T-cell (primary cell): Measurements from ENCODE around the gene TOP1. TPM values are rescaled to one million over a fixed set of nuclear protein-coding genes. Genes with fewer than 3 reads are reported as not detected.

Experiments
- ATAC-seq, 4 experiments: fragments of 200-7000 bp in 3 of 4; fragments of 150-1000 bp in 1 of 4; cut with Tn5 transposase; replicated peaks in 1 of 4; 1 replicate in 3 of 4; 2 replicates in 1 of 4; pipeline ENCODE4 v1.10.0; 2021; ENCODE audit warnings: moderate library complexity in 3 of 4, mild to moderate bottlenecking in 2 of 4, moderate number of reproducible peaks in 1 of 4
- CTCF ChIA-PET, 2 donors: fragments of 300-600 bp; sonication (Branson Sonifier 250); formaldehyde crosslinking; loops; one replicate each; lab custom pipeline; 2022; ENCODE audit warnings: antibody characterized with exemption in 2 of 2; lab: Charles Lee
- POLR2A ChIA-PET, 2 donors: fragments of 300-600 bp; sonication (Branson Sonifier 250); formaldehyde crosslinking; loops; one replicate each; lab custom pipeline; 2022; ENCODE audit warnings: antibody characterized with exemption in 2 of 2; lab: Charles Lee
- DNase-seq, 35 experiments: peaks; one replicate each; pipeline versions ENCODE4 v3.0.0 to v3.0.0-alpha.2; 2013 to 2023
- H3K27ac ChIP-seq: one replicate; pipeline ENCODE4 v1.5.1; 2013; ENCODE audit warnings: low read length
- H3K27me3 ChIP-seq, 2 experiments: replicated peaks in 1 of 2; 1 replicate in 1 of 2; 2 replicates in 1 of 2; pipeline versions ENCODE4 v1.6.1 to v1.7.0; 2013; ENCODE audit warnings: low read length in 1 of 2, mixed read lengths in 1 of 2; ENCODE audit not compliant: control insufficient read depth in 2 of 2, insufficient read depth in 2 of 2; ENCODE audit errors: extremely low read depth in 1 of 2
- H3K36me3 ChIP-seq, 2 donors: 1 replicate in 1 of 2; 2 replicates in 1 of 2; pipeline versions ENCODE4 v1.6.1 to v1.7.0; 2013; ENCODE audit warnings: low read length in 1 of 2; ENCODE audit not compliant: control insufficient read depth in 2 of 2, insufficient read depth in 1 of 2; ENCODE audit errors: extremely low read depth in 1 of 2
- H3K4me1 ChIP-seq, 2 experiments: 1 replicate in 1 of 2; 2 replicates in 1 of 2; pipeline versions ENCODE4 v1.6.1 to v1.7.0; 2013; ENCODE audit warnings: low read length in 2 of 2, mixed read lengths in 1 of 2; ENCODE audit not compliant: insufficient read depth in 2 of 2, control insufficient read depth in 1 of 2; ENCODE audit errors: extremely low read depth in 1 of 2
- H3K4me3 ChIP-seq, 2 donors: 1 replicate in 1 of 2; 2 replicates in 1 of 2; pipeline versions ENCODE4 v1.5.1 to v1.7.0; 2013; ENCODE audit warnings: mild to moderate bottlenecking in 2 of 2, low read length in 1 of 2, moderate library complexity in 1 of 2; ENCODE audit not compliant: control insufficient read depth in 1 of 2; ENCODE audit errors: extremely low read depth in 1 of 2
- H3K9me3 ChIP-seq: 2 replicates; pipeline ENCODE4 v1.7.0; 2013
- H3K27ac Mint-ChIP-seq, 2 donors: one replicate each; pipeline ENCODE4 v1.8.0; 2020 to 2021; ENCODE audit warnings: mild to moderate bottlenecking in 2 of 2, mixed read lengths in 2 of 2
- H3K27me3 Mint-ChIP-seq, 2 donors: one replicate each; pipeline ENCODE4 v1.8.0; 2021 to 2022; ENCODE audit warnings: mixed read lengths in 2 of 2
- H3K36me3 Mint-ChIP-seq: one replicate; pipeline ENCODE4 v1.8.0; 2021; ENCODE audit warnings: mixed read lengths
- H3K4me1 Mint-ChIP-seq, 3 donors: one replicate each; pipeline ENCODE4 v1.8.0; 2020 to 2022; ENCODE audit warnings: mixed read lengths in 3 of 3, mild to moderate bottlenecking in 1 of 3
- H3K4me3 Mint-ChIP-seq, 3 donors: one replicate each; pipeline ENCODE4 v1.8.0; 2020 to 2022; ENCODE audit warnings: mild to moderate bottlenecking in 3 of 3, mixed read lengths in 3 of 3, moderate library complexity in 3 of 3
- H3K9me3 Mint-ChIP-seq, 3 donors: one replicate each; pipeline ENCODE4 v1.8.0; 2020 to 2022; ENCODE audit warnings: mixed read lengths in 3 of 3
- whole genome bisulfite sequencing: methylation state at CpG from one replicate; pipeline ENCODE4 v1.1.5; 2013; ENCODE audit warnings: missing lambda C conversion rate; ENCODE audit not compliant: insufficient coverage; 5-methylcytosine and 5-hydroxymethylcytosine counted together
- total RNA-seq, 35 experiments: library from RNA in 6 of 35; stranded (reverse) in 6 of 35; fragments of 120-200 nt in 1 of 35; gene quantifications; one replicate each; pipeline versions ENCODE4 v1.2.1 to v1.2.4 and lab custom pipeline; 2013 to 2026

The TOP1 gene
- total RNA-seq, 5 donors from 2014 or later (not counting 1 experiment from before 2014, with no cell fraction given), result 30.2 to 41.2 (median 38.1) TPM

- ChIA-PET CTCF (interaction anchor here (0.5 to 1.0 kb wide), 4 partner anchors 15 to 124 kb away, joined by 3 to 5 read pairs (median 3); no protein-coding TSS in a partner anchor), POLR2A (no interaction called here)
- ATAC-seq (no peak), DNase-seq (no peak)
- H3K4me1 ChIP-seq, result no peaks in the 10 kb centered on the region
- H3K27me3 ChIP-seq, result no peaks in the 10 kb centered on the region
- no peaks in the 10 kb centered on the region for H3K9me3 ChIP-seq
- no peak overlapping the region for H3K27ac ChIP-seq
- 97% methylated on average over 5 of the region's 9 CpGs for WGBS
- Mint-ChIP-seq H3K4me3 (no peak overlapping the region), H3K27ac (no peak overlapping the region), H3K36me3 (peaks cover 75% of the 10 kb centered on the region), H3K4me1 (peaks cover 0 to 5% (median 2%) of the 10 kb centered on the region in 3 donors), H3K27me3 (no peaks in the 10 kb centered on the region), H3K9me3 (no peaks in the 10 kb centered on the region)
- peaks cover 7 to 82% of the 10 kb centered on the region in 2 donors for H3K36me3 ChIP-seq
- H3K4me3 ChIP-seq, result no peak overlapping the region
Measured at GRCh38 chr20:41100001-41100480, 71.4 kb downstream of the TOP1 start.

- peaks cover 7 to 76% of the 10 kb centered on the region in 2 donors for H3K36me3 ChIP-seq
- Mint-ChIP-seq H3K4me1 (peaks cover 0 to 2% (median 1%) of the 10 kb centered on the region in 3 donors), H3K4me3 (no peak overlapping the region), H3K27ac (no peak overlapping the region), H3K9me3 (no peaks in the 10 kb centered on the region), H3K36me3 (peaks cover 72% of the 10 kb centered on the region), H3K27me3 (no peaks in the 10 kb centered on the region)
- H3K4me1 ChIP-seq, result no peaks in the 10 kb centered on the region
- ChIA-PET CTCF (interaction anchor here in 1 of 2 donors (0.7 kb wide), 1 partner anchor 121 kb away, joined by 3 read pairs; no protein-coding TSS in a partner anchor), POLR2A (no interaction called here)
- no peaks in the 10 kb centered on the region for H3K9me3 ChIP-seq
- H3K4me3 ChIP-seq, result no peak overlapping the region
- H3K27ac ChIP-seq, result no peak overlapping the region
- ATAC-seq, result no peak
- no peaks in the 10 kb centered on the region for H3K27me3 ChIP-seq
- no CpG with 5 or more reads among the region's 2 CpGs for WGBS
- DNase-seq, result no peak
Measured at GRCh38 chr20:41101660-41102059, 73.0 kb downstream of the TOP1 start.

GRCh38 chr20:41108531-41108930, 79.9 kb downstream of the TOP1 start:
- H3K4me3 Mint-ChIP-seq, result no peak overlapping the region
- peaks cover 0 to 2% (median 2%) of the 10 kb centered on the region in 3 donors for H3K4me1 Mint-ChIP-seq
- H3K4me1 ChIP-seq, result no peaks in the 10 kb centered on the region
- WGBS, result 86% methylated on average over 1 of the region's 1 CpG
- no peaks in the 10 kb centered on the region for H3K27me3 ChIP-seq
- no peak for ATAC-seq
- no peak overlapping the region for H3K4me3 ChIP-seq
- H3K9me3 Mint-ChIP-seq, result no peaks in the 10 kb centered on the region
- ChIA-PET CTCF (no interaction called here), POLR2A (no interaction called here)
- H3K27ac Mint-ChIP-seq, result peak overlapping the region; percentile 24 to 27
- no peaks in the 10 kb centered on the region for H3K27me3 Mint-ChIP-seq
- H3K36me3 Mint-ChIP-seq, result peaks cover 55% of the 10 kb centered on the region
- H3K27ac ChIP-seq, result no peak overlapping the region
- no peaks in the 10 kb centered on the region for H3K9me3 ChIP-seq
- peaks cover 4 to 48% of the 10 kb centered on the region in 2 donors for H3K36me3 ChIP-seq
- DNase-seq, result no peak

- H3K4me1 Mint-ChIP-seq, result peaks cover 0 to 2% (median 0%) of the 10 kb centered on the region in 3 donors
- H3K4me1 ChIP-seq, result no peaks in the 10 kb centered on the region
- no peak overlapping the region for H3K4me3 ChIP-seq
- H3K36me3 ChIP-seq, result peaks cover 0 to 49% of the 10 kb centered on the region in 2 donors
- H3K9me3 ChIP-seq, result no peaks in the 10 kb centered on the region
- H3K36me3 Mint-ChIP-seq, result peaks cover 51% of the 10 kb centered on the region
- H3K27me3 ChIP-seq, result no peaks in the 10 kb centered on the region
- H3K27ac Mint-ChIP-seq, result no peak overlapping the region
- ChIA-PET POLR2A (no interaction called here), CTCF (no interaction called here)
- DNase-seq (no peak), ATAC-seq (no peak)
- no peaks in the 10 kb centered on the region for H3K27me3 Mint-ChIP-seq
- no peak overlapping the region for H3K4me3 Mint-ChIP-seq
- H3K27ac ChIP-seq, result no peak overlapping the region
- WGBS, result 99% methylated on average over 9 of the region's 11 CpGs
- H3K9me3 Mint-ChIP-seq, result no peaks in the 10 kb centered on the region
Measured at GRCh38 chr20:41110012-41110411, 81.4 kb downstream of the TOP1 start.

- H3K36me3 ChIP-seq, result peaks cover 0 to 60% of the 10 kb centered on the region in 2 donors
- H3K4me1 ChIP-seq, result no peaks in the 10 kb centered on the region
- H3K36me3 Mint-ChIP-seq, result peaks cover 60% of the 10 kb centered on the region
- H3K27ac ChIP-seq, result no peak overlapping the region
- H3K27ac Mint-ChIP-seq, result no peak overlapping the region
- no peak overlapping the region for H3K4me3 Mint-ChIP-seq
- no peaks in the 10 kb centered on the region for H3K9me3 Mint-ChIP-seq
- no peaks in the 10 kb centered on the region for H3K27me3 ChIP-seq
- H3K4me1 Mint-ChIP-seq, result peaks cover 0 to 2% (median 0%) of the 10 kb centered on the region in 3 donors
- CTCF ChIA-PET, result interaction anchor here (0.6 to 1.0 kb wide), 2 partner anchors 24 to 203 kb away, joined by 3 to 4 read pairs; no protein-coding TSS in a partner anchor
- no peaks in the 10 kb centered on the region for H3K27me3 Mint-ChIP-seq
- no peak overlapping the region for H3K4me3 ChIP-seq
- POLR2A ChIA-PET, result interaction anchor here in 1 of 2 donors (0.7 kb wide), 2 partner anchors 20 to 28 kb away, joined by 3 to 8 read pairs; no protein-coding TSS in a partner anchor
- no peaks in the 10 kb centered on the region for H3K9me3 ChIP-seq
- no CpG with 5 or more reads among the region's 5 CpGs for WGBS
- DNase-seq, result no peak
- no peak for ATAC-seq
Measured at GRCh38 chr20:41110930-41111577, 82.4 kb downstream of the TOP1 start.

- peaks cover 0 to 65% of the 10 kb centered on the region in 2 donors for H3K36me3 ChIP-seq
- no peaks in the 10 kb centered on the region for H3K9me3 Mint-ChIP-seq
- ChIA-PET POLR2A (interaction anchor here in 1 of 2 donors (0.7 kb wide), 2 partner anchors 20 to 28 kb away, joined by 3 to 8 read pairs; no protein-coding TSS in a partner anchor), CTCF (interaction anchor here (0.6 to 1.0 kb wide), 2 partner anchors 24 to 202 kb away, joined by 3 to 4 read pairs; no protein-coding TSS in a partner anchor)
- no peaks in the 10 kb centered on the region for H3K4me1 ChIP-seq
- peaks cover 0 to 2% (median 0%) of the 10 kb centered on the region in 3 donors for H3K4me1 Mint-ChIP-seq
- H3K27ac Mint-ChIP-seq, result no peak overlapping the region
- peaks cover 65% of the 10 kb centered on the region for H3K36me3 Mint-ChIP-seq
- ATAC-seq (no peak), DNase-seq (no peak)
- H3K27me3 ChIP-seq, result no peaks in the 10 kb centered on the region
- WGBS, result no CpG with 5 or more reads among the region's 5 CpGs
- no peak overlapping the region for H3K4me3 ChIP-seq
- H3K27me3 Mint-ChIP-seq, result no peaks in the 10 kb centered on the region
- H3K27ac ChIP-seq, result no peak overlapping the region
- H3K4me3 Mint-ChIP-seq, result no peak overlapping the region
- H3K9me3 ChIP-seq, result no peaks in the 10 kb centered on the region
Measured at GRCh38 chr20:41111578-41111951, 82.9 kb downstream of the TOP1 start.
